Heart right ventricle (tissue), 16 donors: Measurements from ENCODE around the gene HLA-DOA. TPM values are rescaled to one million over a fixed set of nuclear protein-coding genes. Genes with fewer than 3 reads are reported as not detected.

ENCODE experiments used
- ATAC-seq, 8 donors: fragments of 200-7000 bp; cut with Tn5 transposase; one replicate each; pipeline ENCODE4 v1.9.1; 2020; ENCODE audit warnings: mild to moderate bottlenecking in 8 of 8, moderate library complexity in 8 of 8, moderate number of reproducible peaks in 1 of 8
- DNase-seq, 2 donors: peaks; one replicate each; pipeline ENCODE4 v3.0.0-alpha.2; 2020
- H3K27ac ChIP-seq, 10 donors: fragments of 200-600 bp; sonication (generic) in 2 of 10; one replicate each; pipeline versions ENCODE4 v1.5.0 to v1.8.0; 2020 to 2022; ENCODE audit warnings: mild to moderate bottlenecking in 3 of 10
- H3K27me3 ChIP-seq, 7 donors: fragments of 200-600 bp; one replicate each; pipeline ENCODE4 v1.8.0; 2021 to 2022; ENCODE audit warnings: mild to moderate bottlenecking in 2 of 7
- H3K36me3 ChIP-seq, 9 donors: fragments of 200-600 bp; sonication (generic) in 1 of 9; one replicate each; pipeline versions ENCODE4 v1.5.0 to v1.8.0; 2020 to 2022; ENCODE audit warnings: mild to moderate bottlenecking in 2 of 9
- H3K4me1 ChIP-seq, 9 donors: fragments of 200-600 bp; sonication (generic) in 1 of 9; one replicate each; pipeline versions ENCODE4 v1.5.0 to v1.8.0; 2020 to 2022; ENCODE audit warnings: mild to moderate bottlenecking in 4 of 9
- H3K4me3 ChIP-seq, 10 donors: fragments of 200-600 bp; sonication (generic) in 2 of 10; one replicate each; pipeline versions ENCODE4 v1.5.0 to v1.8.0; 2020 to 2022; ENCODE audit warnings: mild to moderate bottlenecking in 7 of 10, moderate library complexity in 2 of 10
- H3K9me3 ChIP-seq, 11 donors: fragments of 200-600 bp in 10 of 11; sonication (generic) in 2 of 11; one replicate each; pipeline versions ENCODE4 v1.5.0 to v1.8.0; 2013 to 2022; ENCODE audit warnings: mild to moderate bottlenecking in 2 of 11, control low read depth in 1 of 11, moderate library complexity in 1 of 11
- WGBS, 2 donors: extraction: QIAGEN DNeasy Blood & Tissue Kit; methylation state at CpG; one replicate each; pipeline ENCODE4 v1.1.7; 2013; ENCODE audit warnings: inconsistent platforms in 1 of 2; 5-methylcytosine and 5-hydroxymethylcytosine counted together
- intact Hi-C, 10 donors: fragments of 100-400 bp; cut with DNase I; formaldehyde crosslinking; loops; one replicate each; pipeline versions ENCODE4 v1.11.1 to v1.14.2; 2022
- polyA plus RNA-seq, 2 donors: library from polyadenylated mRNA; stranded (reverse); fragments of 200-250 nt; gene quantifications; one replicate each; pipeline ENCODE4 v1.2.3, GENCODE V29; 2013
- total RNA-seq, 10 donors: library from RNA; stranded (reverse); fragmentation: NEBNext Ultra II Directional in 3 of 10; extraction: Animal tissue kit (Norgen Biotek cat#: 25700) in 3 of 10; gene quantifications; one replicate each; pipeline versions ENCODE4 v1.2.1 to v1.2.4, GENCODE V29; 2021 to 2023
- TF ChIP-seq, protein P1 (sequence below), 9 donors: fragments of 200-600 bp; sonication (generic) in 2 of 9; IDR thresholded peaks; one replicate each; pipeline versions ENCODE4 v1.5.0 to v1.8.0; 2021 to 2022; ENCODE audit warnings: antibody characterized with exemption in 9 of 9, mild to moderate bottlenecking in 5 of 9, moderate library complexity in 1 of 9
- donor health status: Arrhythmogenic right ventricular cardiomyopathy.
- donor health status: ischemic (EF 13 %, LVEDD 7.1; RV severe dilation, severe dysfunction).
- donor health status: healthy with polysubstance abuse.
- donor health status: DM: no; HTN: yes; CAD: no.
- donor health status: DM: no; HTN: no; CAD: no.
- donor health status: ischemic (EF 25% LVEDD 6.9; RV normal size, moderate dysfunction).
- donor health status: ischemic (EF 25% LVEDD 5.7; RV mildly dilated, moderate dysfunction).
- donor health status: healthy.
- donor health status: DM: yes; HTN: yes; CAD: no.
- donor health status: Ischemic cardiomyopathy.
- donor health status: ischemic (EF 35%, LVEDD 5.7; RV mildly dilated, moderate dysfunction).
- donor health status: nonischemic (EF 11% LVEDD 7.7; RV severe dilation, severe dysfunction).
- donor health status: DM: yes; HTN: yes; CAD: no.
- donor health status: PGD.
- donor health status: ischemic (EF 29% LVEDD 5.4; RV normal size, mild dysfunction).
- donor health status: nonischemic (EF 23%, LVEDD 6.1; RV moderate dilation, normal function).

The HLA-DOA gene
- total and polyA plus RNA-seq, 12 donors = 0.65 to 22.8 (median 2.0) TPM

DNA sequence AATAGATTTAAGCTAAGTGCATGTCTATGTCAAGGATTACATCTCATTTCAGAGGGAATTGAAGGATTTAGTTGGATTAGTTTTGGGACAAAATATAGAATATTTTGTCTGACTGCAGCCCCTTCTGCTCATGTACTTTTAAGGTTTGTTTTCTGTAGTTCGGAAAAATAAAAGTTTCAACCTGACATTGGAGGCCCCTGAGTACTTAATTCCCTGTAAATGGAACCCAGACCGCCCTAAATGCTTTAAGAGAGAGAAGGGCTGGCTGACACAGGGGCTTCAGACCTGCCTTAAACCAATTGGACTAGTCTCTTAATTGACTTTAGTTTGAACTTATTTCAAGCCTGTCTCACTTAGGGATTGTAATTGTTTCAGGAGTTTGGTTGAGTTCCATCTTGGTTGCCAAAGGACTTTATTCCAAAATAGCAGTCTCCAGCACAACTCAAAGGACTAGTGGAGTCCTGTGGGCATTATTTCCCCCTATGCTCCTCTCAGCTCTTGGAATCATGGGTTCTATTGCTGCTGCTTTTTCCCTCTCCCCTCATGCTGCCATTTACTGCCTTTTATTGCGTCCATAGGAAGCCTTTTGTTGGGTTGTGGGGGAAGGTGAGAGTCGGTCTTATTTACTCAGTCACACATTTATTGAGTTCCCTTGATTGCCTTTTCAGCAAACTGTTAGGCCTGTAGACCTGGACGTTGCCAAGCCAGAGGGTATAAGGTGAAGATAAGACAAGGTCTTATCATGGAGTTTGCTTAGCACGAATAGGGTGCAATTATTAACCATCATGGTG lies 26.5 kb downstream of the HLA-DOA start:
- peaks cover 7 to 60% (median 43%) of the 10 kb centered on the region in 9 donors for H3K36me3 ChIP-seq
- H3K4me3 ChIP-seq = no peak overlapping the region
- ATAC-seq = peak in 2 of 8 donors; percentile 6 to 13
- DNase-seq = no peak
- 55 to 60% methylated on average over 6 of the region's 6 CpGs for WGBS, 2 donors
- no peaks in the 10 kb centered on the region for H3K9me3 ChIP-seq
- TF ChIP-seq, protein P1, sequence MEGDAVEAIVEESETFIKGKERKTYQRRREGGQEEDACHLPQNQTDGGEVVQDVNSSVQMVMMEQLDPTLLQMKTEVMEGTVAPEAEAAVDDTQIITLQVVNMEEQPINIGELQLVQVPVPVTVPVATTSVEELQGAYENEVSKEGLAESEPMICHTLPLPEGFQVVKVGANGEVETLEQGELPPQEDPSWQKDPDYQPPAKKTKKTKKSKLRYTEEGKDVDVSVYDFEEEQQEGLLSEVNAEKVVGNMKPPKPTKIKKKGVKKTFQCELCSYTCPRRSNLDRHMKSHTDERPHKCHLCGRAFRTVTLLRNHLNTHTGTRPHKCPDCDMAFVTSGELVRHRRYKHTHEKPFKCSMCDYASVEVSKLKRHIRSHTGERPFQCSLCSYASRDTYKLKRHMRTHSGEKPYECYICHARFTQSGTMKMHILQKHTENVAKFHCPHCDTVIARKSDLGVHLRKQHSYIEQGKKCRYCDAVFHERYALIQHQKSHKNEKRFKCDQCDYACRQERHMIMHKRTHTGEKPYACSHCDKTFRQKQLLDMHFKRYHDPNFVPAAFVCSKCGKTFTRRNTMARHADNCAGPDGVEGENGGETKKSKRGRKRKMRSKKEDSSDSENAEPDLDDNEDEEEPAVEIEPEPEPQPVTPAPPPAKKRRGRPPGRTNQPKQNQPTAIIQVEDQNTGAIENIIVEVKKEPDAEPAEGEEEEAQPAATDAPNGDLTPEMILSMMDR (IDR thresholded peaks at IDR 0.05) = no peak
- intact Hi-C loops = loop anchor here in 3 of 10 donors (2.0 to 5.0 kb wide), 2 partner anchors 91 to 96 kb away; no protein-coding TSS in a partner anchor
- H3K27ac ChIP-seq = no peak overlapping the region
- no peaks in the 10 kb centered on the region for H3K27me3 ChIP-seq
- peaks cover 0 to 37% (median 12%) of the 10 kb centered on the region in 9 donors for H3K4me1 ChIP-seq

DNA sequence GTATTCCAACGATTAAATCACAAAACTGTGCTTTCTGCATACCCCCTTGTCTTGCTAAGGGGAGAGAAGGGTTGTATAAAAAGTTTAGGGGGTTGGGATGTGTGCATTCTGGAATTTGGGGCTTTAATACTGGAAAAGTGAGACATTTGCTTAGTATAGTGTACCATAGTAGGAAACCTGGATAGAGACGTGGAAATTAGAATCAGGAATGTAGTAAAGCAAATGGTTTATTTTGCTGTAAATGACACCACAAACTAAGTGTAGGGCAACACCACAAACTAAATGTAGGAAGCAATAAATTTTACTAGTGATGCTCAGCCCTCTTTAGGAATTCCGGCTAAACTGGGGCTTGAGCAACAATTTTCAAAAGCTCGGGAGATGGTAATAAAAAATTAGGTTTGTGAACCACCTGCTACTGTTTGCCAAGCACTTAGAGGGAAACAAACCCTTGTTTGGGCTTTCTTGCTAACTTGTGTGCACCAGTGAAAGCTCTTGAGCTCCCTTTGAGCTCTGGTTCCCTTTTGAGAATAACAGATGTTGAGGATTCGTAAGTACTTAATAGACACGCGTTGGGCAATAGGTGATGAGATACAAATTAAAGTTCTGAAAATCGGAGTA lies 27.2 kb downstream of the HLA-DOA start:
- Histone ChIP-seq H3K4me3 (no peak overlapping the region), H3K27me3 (no peaks in the 10 kb centered on the region), H3K27ac (no peak overlapping the region), H3K36me3 (peaks cover 7 to 67% (median 50%) of the 10 kb centered on the region in 9 donors), H3K4me1 (peaks cover 0 to 44% (median 19%) of the 10 kb centered on the region in 9 donors), H3K9me3 (no peaks in the 10 kb centered on the region)
- TF ChIP-seq, protein P1 (IDR thresholded peaks at IDR 0.05) = no peak
- WGBS, 2 donors = 67 to 75% methylated on average over 8 of the region's 8 CpGs
- intact Hi-C loops = loop anchor here in 3 of 10 donors (2.0 to 5.0 kb wide), 2 partner anchors 90 to 95 kb away; no protein-coding TSS in a partner anchor
- no peak for DNase-seq
- ATAC-seq = no peak

DNA sequence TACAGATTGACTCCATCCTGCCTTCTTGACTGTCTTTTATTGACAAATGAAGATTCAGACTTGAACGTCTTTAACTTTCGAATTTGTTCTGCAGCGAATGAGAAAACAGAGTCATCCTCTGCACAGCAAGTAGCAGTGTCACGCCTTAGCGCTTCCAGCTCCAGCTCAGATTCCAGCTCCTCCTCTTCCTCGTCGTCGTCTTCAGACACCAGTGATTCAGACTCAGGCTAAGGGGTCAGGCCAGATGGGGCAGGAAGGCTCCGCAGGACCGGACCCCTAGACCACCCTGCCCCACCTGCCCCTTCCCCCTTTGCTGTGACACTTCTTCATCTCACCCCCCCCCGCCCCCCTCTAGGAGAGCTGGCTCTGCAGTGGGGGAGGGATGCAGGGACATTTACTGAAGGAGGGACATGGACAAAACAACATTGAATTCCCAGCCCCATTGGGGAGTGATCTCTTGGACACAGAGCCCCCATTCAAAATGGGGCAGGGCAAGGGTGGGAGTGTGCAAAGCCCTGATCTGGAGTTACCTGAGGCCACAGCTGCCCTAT lies 28.8 kb downstream of the HLA-DOA start:
- intact Hi-C loops = loop anchor here in 2 of 10 donors (5.0 kb wide), 1 partner anchor 88 kb away; no protein-coding TSS in a partner anchor
- DNase-seq (no peak), ATAC-seq (peak in 1 of 8 donors; percentile 20)
- Histone ChIP-seq H3K9me3 (no peaks in the 10 kb centered on the region), H3K4me3 (no peak overlapping the region), H3K36me3 (peaks cover 8 to 84% (median 66%) of the 10 kb centered on the region in 9 donors), H3K27me3 (no peaks in the 10 kb centered on the region), H3K27ac (no peak overlapping the region), H3K4me1 (peaks cover 0 to 61% (median 35%) of the 10 kb centered on the region in 9 donors)
- TF ChIP-seq, protein P1 (IDR thresholded peaks at IDR 0.05) = no peak
- WGBS, 2 donors = 70 to 73% methylated on average over 11 of the region's 11 CpGs
